ENCODE data around the gene BMF. TPM values are rescaled to one million over a fixed set of nuclear protein-coding genes. Genes with fewer than 3 reads are reported as not detected.

The BMF gene
- total RNA-seq, 1 donor from 2014 or later: 48.1 TPM

GRCh38 chr15:40069178-40070165 is 39.2 kb downstream of the BMF start:
- no peak for DNase-seq (ENCODE audit: extremely low read depth, low read depth, low spot score)

GRCh38 chr15:40067921-40068624 is 40.6 kb downstream of the BMF start:
- DNase-seq (ENCODE audit: extremely low read depth, low read depth, low spot score): no peak

GRCh38 chr15:40066589-40066988 is 42.1 kb downstream of the BMF start:
- no peak for DNase-seq (ENCODE audit: extremely low read depth, low read depth, low spot score)

GRCh38 chr15:40065166-40065565 is 43.5 kb downstream of the BMF start:
- DNase-seq (ENCODE audit: extremely low read depth, low read depth, low spot score): no peak

GRCh38 chr15:40064231-40064894 is 44.3 kb downstream of the BMF start:
- peak; percentile 83 for DNase-seq (ENCODE audit: extremely low read depth, low read depth, low spot score)

GRCh38 chr15:40063563-40064011 is 45.1 kb downstream of the BMF start:
- no peak for DNase-seq (ENCODE audit: extremely low read depth, low read depth, low spot score)

- DNase-seq (ENCODE audit: extremely low read depth, low read depth, low spot score): no peak
Observed at GRCh38 chr15:40062816-40063562, 45.7 kb downstream of the BMF start.

- no peak for DNase-seq (ENCODE audit: extremely low read depth, low read depth, low spot score)
Observed at GRCh38 chr15:40061212-40061901, 47.3 kb downstream of the BMF start.

- no peak for DNase-seq (ENCODE audit: extremely low read depth, low read depth, low spot score)
Observed at GRCh38 chr15:40060236-40060961, 48.3 kb downstream of the BMF start.

GRCh38 chr15:40059821-40060220 is 48.9 kb downstream of the BMF start:
- no peak for DNase-seq (ENCODE audit: extremely low read depth, low read depth, low spot score)

- DNase-seq (ENCODE audit: extremely low read depth, low read depth, low spot score): no peak
Observed at GRCh38 chr15:40058476-40059140, 50.1 kb downstream of the BMF start.

- no peak for DNase-seq (ENCODE audit: extremely low read depth, low read depth, low spot score)
Observed at GRCh38 chr15:40055576-40056293, 52.9 kb downstream of the BMF start.

- no peak for DNase-seq (ENCODE audit: extremely low read depth, low read depth, low spot score)
Observed at GRCh38 chr15:40054855-40055575, 53.7 kb downstream of the BMF start.

- DNase-seq (ENCODE audit: extremely low read depth, low read depth, low spot score): no peak
Observed at GRCh38 chr15:40054605-40054854, 54.1 kb downstream of the BMF start.

GRCh38 chr15:40053831-40054604 is 54.7 kb downstream of the BMF start:
- DNase-seq (ENCODE audit: extremely low read depth, low read depth, low spot score): no peak

- no peak for DNase-seq (ENCODE audit: extremely low read depth, low read depth, low spot score)
Observed at GRCh38 chr15:40053079-40053830, 55.4 kb downstream of the BMF start.

All from glomerular endothelial cell (primary cell).